GM21825 (cell line): ENCODE data around the gene ALOX12B.
"Not testable (repeated sequence)": the region's sequence is repeated elsewhere in the genome, so short reads cannot be mapped to it uniquely, and the experiment has no call there.

Experiments used
- ATAC-seq: cut with Tn5 transposase; IDR thresholded peaks from one replicate; pipeline ENCODE4 v1.9.1; 2021; ENCODE audit warnings: mild to moderate bottlenecking, moderate library complexity; ENCODE audit not compliant: unreplicated experiment

ALOX12B gene

DNA sequence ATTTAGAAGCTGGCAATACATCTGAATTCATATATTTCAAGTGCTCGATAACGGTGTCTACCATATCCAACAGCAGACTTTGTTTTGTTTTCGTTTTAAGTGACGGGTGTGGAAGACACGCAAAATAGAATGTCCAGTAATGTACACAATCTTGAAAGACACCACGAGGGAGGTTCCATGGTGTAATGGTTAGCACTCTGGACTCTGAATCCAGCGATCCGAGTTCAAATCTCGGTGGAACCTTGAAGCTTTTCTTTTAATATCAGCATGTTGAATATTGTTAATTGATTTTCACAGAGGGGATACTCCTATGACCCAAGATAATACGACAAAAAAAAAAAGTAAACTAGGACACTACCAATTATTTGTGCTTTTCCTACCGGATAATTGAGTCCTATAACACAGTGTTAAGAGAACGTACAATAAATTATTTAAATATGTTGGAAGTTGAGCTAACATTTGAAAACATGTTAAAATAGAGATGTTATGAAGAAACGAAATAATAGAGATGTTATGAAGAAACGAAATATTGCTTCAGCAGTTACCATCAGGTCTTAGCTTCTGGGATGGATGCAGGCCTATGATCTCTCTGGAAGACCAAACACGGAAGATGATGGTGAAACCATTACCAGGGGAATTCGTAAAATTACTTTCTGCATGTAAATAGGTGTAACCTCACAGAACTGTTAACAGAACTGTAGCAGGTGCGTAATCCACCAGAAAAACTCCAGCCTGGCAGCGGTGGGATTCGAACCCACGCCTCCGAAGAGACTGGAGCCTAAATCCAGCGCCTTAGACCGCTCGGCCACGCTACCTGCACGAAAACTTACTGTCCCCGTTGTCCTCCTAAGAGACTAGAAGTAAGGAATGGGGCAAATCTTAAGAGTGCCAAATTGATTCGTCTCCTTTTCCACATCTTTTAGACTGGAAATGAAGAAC lies 32.3 kb upstream of the ALOX12B start:
- peak; percentile 26 for ATAC-seq

DNA sequence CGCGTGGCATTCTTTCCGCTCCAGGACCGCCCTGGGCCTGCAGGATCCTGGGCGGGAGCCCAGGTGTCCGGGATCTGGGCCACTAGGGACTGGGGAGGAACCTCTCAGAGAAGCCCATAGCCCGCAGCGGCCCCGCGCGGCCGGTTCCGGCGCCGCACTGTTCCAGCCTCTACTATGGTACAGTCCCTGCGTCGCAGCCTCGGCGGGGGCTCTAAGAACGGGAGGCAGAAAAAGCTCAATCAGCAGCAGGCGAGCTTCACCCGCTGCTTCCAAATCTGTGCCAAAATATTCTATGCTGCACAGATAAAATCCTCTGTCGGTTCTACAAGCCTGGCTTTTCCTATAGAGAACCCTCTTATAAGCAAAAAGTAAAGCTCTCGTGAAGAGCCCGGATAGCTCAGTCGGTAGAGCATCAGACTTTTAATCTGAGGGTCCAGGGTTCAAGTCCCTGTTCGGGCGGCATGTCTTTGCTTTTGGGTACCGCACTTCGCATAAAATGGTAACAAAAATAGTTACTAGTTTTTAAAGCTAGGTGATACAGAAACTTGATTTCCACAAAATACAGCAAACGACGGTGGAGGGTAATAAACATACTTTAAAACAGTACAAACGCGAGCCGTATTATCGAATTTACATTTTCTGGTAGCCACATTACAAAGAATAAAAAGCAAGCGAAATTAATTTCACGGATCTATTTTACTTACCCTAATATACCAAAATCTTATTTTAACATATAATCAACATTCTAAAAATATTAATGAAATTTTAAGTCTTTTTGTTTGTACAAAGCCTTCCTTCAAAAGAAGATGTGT lies 31.5 kb upstream of the ALOX12B start:
- peak; percentile 28 for ATAC-seq

DNA sequence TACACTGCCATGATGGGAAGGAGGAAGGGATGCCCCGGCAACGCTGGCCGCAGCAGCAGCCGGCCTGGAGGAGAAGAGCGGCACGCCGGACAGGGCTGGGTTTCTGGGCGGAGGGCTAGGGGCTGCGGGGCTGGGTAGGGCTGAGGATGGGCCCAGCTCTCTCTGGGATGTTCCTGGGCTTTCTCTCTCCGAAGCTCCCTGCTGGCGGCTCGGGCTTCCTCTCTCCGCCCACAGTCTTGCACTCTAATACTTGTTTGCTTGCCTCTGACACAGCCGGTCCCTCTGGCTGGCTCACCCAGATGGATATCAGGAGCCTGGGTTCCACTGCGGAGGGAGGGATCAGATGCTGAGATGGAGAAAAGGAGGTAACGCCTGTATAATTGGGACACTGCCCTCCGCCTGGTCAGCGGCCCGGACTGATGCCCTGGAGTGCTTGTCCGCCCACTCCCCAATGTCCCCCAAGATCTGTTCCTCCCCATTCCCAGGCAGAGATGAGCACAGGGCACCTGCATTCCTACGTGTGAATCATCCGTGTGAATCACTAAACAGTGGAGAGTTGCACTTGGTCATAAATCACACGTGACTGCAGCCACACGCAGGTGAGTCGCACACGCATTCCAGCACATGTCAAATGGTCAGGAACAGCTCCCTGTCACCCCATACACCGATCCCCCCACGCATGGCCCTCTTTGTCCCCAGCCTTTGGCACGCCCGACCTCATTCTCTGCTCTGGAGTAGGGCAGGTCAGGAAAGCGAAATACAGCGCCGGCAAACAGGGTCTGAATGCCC lies 30.7 kb upstream of the ALOX12B start, which contains the start of gene ALOXE3:
ALOXE3 (minus strand) TSS at position 535 of the 789 bp plus-strand sequence; CDS start at position 11, 524 bp downstream.
- no peak for ATAC-seq

DNA sequence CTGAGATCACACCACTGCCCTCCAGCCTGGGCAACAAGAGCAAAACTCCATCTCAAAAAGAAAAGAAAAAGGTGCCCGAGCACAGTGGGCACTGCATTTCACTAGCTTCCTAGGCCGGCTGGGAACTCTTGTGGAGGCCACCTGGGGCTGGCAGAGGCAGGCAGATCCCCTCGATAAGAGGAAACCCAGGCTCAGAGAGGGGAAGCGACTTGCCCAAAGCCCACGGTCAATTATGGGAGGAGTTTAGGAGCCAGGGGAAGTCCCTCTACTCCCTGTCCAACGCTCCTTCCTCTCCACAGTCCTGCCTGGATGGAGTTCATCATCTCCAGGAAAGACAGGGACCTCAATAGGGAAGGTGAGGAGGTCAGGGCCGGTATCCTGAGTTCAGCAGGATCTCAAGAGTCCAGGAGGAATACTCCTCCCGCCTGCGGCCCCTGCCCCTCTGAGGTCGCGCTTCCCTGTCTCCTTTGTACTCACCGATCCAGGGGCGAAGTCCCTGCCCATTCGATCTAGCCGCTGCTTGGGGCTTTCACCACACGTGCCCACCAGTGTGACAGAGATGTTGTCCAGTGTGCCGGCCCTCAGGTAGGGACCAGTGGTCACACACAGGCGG lies 30.0 kb upstream of the ALOX12B start:
- no peak for ATAC-seq

DNA sequence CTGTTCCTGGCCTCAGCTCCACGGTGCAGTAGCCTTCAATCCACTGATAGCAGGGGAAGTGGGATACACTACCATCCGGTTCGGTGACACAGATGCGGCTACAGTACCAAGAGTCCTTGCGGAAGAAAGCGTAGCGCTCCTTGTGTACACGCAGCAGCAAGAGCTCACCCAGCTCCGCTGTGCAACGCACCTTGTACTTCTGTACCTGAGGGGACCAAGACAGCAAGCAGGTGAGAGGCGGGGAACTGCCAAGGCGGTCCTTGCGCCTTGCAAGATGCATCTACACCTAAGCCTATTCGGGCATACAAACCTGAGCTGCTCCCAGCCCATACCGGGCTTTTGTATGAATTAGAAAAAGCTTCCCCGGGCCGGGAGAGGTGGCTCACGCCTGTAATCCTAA lies 29.3 kb upstream of the ALOX12B start:
- no peak for ATAC-seq

DNA sequence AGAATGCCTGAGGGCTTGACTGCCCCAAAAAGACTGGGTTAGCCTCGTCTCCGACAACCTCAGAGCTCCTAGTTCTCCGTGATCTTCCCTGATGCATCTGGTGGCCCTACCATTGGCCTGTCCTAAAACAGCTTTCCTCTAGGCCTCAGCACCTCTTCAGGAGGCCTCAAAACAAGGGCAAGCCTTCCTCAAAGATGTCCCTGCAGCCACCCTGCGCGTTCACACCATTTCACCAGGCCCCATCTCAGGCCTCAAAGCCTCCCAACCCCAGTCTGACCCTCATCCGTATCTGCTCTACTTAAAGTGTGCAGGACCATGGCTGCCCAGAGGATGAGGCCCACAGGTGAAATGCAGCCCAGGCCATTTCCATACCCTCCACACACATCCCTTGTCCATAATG lies 23.4 kb upstream of the ALOX12B start:
- no peak for ATAC-seq

DNA sequence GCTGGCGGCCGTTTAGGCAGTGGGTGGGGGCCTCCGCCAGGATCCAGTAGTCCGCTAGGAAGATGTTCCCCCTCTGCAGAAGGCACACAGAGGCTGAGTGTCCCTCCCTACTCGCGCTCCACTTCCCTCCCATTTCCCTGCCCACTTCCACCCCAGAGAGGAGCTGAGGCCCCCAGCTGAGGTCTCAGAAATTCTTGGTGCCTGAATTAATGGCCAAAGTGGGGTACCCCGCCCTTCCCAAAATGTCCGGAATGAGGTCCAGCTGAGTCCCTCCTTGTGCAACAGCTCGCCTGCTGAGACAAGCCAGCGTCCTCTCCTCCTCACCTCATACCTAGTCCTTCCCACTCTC lies 22.9 kb upstream of the ALOX12B start:
- ATAC-seq, result no peak

DNA sequence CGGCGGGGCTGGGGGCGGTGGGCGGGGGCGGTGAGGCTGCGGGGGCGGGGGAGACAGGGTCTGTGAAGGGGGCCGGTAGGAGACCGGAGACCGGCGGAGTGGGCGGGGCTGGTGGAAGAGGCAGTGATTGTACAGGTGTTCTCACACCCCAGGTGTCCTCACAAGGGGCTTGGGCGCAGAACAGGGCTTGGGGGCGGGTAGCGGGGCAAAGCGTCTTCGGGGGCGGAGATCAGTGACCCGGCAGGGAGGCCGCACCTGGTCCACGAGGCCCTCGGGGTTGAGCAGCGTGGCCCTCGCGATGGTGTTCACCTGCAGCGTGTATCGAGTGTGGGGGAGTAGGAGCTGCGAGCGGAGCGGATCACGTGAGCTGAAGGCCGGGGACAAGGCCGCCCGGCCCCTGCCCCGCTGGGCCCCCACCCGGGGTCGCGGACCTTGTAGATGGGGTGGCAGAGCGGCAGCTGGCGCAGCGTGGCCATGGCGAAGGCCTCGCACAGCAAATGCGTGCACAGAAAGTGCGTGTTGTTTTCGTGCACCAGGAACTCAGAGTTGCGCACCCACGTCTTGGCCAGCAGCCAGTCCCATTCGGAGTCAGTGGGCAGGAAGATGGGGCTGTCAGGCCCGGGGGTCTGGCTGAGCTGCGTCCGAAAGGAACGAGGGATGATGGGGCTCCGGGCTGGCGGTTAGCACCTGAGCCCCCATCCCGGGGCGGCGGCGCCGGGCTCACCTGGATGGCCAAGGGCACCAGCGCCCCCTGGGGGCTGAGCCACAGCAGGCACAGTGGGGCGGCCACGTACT lies 22.3 kb upstream of the ALOX12B start:
- ATAC-seq, result no peak

DNA sequence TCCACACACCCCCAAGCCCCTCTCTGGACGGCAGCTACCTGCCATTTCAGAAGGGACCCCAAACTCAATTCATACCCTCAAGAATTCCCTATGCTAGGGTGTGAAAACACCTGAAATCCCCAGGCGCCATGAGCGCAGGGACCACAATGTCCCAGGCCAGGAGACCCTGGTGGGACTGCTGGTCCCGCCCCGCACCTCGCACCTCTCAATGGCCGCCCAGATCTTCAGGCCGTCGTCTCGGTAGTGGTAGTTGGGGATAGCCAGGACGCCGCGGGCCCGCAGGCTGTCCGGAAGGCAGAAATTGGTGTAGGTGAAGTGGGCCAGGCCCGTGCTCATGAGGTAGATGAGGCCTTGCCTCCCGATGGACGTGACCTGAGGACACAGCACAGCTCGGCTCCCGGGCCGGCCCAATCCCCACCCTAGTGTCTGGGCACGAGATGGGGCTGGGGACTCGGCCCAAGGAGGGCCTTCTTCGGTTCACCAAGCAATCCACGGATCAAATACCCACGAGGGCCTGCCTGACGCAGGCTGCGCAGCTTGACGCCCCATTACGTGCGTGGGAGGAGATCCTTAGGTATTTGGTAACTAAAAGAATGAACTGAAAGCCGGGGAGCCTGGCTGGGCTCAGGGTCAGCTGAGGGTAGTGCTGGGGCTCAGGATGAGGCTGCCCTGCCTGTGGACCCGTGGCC lies 21.6 kb upstream of the ALOX12B start:
- ATAC-seq, result no peak

DNA sequence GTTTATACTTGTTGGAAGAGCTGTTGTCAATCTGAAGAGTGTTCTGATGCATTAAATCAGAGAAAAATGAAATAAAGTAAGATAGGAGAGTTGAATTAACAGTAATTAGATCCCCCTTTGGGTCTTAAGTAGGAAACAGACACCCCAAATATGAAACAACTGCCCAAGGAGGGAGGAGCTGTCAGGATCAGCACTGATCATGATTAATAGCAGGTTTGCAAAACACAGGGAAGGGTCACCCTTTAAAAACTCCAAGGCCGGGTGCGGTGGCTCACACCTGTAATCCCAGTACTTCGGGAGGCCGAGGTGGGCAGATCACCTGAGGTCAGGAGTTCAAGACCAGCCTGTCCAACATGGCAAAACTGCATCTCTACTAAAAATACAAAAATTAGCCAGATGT lies 19.5 kb upstream of the ALOX12B start:
- not testable (repeated sequence) for ATAC-seq

DNA sequence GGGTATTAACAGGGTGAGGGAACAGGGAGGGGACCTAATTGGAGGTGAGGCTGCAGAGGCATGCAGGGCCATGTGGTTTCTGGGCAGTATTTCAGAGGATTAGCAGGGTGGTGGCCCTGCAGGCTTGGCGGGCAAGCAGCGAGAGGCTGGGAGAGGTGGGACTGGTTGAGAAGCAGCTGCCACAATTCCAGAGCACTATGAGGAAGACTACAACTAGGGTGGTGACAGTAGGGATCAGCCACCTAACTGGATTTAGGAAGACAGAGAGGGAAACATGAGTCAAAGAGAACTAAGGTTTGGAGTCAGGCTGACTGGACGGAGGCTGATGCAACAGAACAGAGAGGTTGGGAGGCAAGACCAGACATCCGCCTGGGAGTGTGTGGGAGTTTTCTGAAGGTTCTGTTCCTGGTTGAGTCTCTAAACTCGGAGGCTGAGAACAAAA lies 18.5 kb upstream of the ALOX12B start:
- ATAC-seq, result no peak

DNA sequence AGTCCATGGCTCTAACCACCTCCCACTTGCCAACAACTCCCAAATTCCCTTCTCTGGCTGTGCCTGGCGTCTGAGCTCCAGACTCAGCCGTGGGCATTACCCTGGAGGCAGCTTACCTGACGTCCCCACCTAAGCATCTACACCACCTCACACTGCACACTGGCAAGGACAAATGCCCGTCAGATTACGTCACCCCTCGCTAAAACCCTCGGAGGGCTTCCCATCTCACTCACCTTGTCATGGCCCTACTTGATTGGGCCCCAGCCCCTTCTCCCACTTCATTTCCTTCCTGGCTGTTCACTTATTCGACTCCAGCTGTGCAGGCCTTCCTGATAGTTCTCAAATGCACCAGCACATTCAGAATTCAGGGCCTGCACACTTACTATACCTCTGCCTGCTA lies 17.4 kb upstream of the ALOX12B start:
- no peak for ATAC-seq

DNA sequence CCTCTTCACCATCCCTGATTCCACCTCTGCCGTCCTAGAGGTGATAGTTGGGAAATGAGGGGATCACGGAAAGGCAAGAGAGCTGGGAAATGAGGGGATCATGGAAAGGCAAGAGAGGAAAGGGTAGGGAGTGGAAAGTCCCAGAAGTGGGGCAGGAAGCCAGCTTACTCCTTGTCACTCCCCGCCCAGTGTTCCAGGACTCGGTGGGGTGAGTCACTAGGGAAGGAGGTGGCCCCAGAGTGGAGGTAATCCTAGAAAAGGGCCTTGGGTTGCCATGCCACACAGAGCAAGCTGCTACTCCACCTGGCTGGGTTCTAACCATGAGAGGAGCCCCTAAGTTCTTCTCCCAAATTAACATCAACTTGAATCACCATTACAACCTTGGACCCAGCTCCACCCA lies 16.0 kb upstream of the ALOX12B start:
- ATAC-seq, result no peak

DNA sequence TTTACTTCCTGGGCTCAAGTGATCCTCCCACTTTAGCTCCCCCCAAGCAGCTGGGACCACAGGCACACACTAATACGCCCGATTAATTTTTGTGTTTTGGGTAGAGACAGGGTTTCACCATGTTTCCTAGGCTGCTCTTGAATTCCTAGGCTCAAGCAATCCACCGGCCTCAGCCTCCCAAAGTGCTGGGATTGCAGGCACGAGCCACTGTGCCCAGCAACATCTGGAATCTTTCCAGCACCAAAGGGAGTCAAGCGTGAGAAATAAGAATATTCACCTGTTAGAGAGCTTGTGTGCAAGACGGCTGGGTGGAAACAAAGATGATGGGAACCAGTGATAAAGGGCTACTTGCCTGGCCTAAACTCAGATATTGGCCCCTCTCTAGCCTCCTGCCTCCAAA lies 14.2 kb upstream of the ALOX12B start:
- no peak for ATAC-seq

DNA sequence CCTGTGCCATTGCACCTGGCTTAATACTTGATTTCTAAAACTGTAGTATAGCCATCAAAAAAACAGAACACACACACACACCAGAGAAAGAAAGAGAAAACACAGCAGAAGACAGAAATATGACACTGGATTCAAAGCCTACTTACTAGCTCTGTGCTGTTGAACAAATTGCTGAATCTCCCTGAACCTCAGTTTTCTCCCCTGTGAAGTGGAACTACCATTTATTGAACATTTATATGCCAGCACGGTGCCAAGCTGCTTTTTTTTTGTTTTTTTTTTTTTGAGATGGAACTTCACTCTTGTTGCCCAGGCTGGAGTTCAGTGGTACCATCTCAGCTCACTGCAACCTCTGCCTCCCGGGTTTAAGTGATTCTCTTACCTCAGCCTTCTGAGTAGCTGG lies 13.2 kb upstream of the ALOX12B start:
- no peak for ATAC-seq

DNA sequence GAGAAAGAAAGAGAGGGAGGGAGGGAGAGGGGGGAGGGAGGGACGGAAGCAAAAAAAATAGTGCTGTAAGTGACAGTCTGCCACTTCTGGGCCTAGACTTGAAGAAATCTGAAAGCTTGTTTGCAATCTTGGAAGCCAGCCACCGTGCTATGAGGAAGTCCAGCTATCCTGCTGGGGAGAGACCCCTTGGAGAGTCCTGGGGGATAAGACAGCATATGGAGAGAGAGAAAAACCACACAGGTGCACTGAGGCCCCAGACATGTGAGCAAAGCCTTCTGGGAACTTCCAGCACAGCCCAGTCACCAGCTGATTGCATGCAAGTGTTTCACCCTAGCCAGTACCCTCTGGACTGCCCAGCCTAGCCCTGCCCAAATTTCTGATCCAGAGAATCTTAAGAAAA lies 12.6 kb upstream of the ALOX12B start:
- ATAC-seq, result no peak

DNA sequence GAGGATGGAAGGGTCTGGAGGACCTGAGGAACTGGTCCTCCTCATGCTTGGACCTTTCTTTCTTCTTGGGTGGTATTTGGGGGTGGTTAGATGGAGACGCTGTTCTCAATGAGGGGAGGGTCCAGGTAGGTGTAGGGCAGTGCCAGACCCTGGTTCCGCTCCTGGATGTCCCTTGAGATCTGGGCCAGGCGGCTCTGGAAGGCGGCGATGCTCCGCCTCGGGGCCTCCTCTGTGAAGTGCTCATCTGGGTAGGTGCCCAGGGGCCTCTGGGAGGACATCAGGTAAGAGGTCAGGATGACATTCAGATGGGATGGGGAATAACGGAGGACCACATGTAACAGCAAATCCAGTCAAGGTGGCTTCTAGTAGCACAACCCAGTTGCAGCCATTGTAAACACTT lies 9.0 kb upstream of the ALOX12B start:
- no peak for ATAC-seq

DNA sequence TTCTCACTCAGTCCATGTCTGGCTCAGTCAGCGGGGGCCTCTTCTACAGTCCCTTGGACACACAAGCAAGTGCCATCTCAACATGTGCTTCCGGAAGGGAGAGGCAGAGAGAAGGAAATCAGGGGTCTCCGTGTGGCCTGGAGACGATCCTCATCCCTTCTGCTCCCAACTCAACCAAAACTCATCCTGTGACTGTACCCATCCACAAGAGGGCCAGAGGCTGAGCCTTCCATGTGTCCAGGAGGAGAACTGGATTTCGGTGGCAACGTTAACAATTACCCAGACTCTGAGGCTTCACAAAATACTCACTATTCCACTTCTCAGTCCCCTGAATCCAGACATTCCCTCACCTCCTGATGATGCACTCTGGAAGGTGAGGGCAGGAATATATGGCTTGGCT lies 7.8 kb upstream of the ALOX12B start:
- no peak for ATAC-seq

DNA sequence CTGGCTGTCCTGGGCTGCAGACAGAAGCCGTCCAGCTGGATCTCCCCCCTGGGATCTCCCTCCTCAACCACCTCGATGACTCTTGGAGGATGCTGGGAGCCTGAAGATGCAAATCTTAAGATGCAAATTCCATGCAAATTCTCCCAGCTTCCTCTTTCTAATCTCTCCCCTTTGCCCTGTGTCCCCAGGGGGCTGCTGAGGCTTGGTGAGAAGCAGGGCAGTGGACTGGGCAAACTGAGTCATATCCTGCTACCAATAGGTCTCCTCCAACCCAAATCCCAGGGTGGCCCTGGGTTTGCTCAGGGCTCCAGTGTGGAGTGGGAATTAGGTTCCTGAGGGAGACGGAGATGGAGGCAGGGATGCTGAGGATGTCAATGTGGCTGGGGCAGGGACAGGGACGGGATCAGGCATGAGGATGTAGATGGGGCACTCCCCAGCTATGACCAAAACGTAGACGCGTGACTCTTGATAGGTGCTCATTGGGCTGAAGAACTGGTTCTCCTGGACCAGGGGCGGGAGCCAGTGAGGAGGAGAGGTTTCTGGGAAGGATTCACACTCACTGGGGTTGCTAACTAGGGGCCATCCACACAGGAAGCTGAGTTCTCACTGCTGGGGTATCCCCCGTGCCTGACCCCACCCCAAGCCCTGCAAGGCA lies 3.6 kb upstream of the ALOX12B start:
- peak; percentile 60 for ATAC-seq
